ENCODE data around the gene POLD3. TPM values are rescaled to one million over a fixed set of nuclear protein-coding genes. Genes with fewer than 3 reads are reported as not detected.

The POLD3 gene
- total and polyA plus RNA-seq, 4 donors = 7.6 to 21.1 (median 15.0) TPM

DNA sequence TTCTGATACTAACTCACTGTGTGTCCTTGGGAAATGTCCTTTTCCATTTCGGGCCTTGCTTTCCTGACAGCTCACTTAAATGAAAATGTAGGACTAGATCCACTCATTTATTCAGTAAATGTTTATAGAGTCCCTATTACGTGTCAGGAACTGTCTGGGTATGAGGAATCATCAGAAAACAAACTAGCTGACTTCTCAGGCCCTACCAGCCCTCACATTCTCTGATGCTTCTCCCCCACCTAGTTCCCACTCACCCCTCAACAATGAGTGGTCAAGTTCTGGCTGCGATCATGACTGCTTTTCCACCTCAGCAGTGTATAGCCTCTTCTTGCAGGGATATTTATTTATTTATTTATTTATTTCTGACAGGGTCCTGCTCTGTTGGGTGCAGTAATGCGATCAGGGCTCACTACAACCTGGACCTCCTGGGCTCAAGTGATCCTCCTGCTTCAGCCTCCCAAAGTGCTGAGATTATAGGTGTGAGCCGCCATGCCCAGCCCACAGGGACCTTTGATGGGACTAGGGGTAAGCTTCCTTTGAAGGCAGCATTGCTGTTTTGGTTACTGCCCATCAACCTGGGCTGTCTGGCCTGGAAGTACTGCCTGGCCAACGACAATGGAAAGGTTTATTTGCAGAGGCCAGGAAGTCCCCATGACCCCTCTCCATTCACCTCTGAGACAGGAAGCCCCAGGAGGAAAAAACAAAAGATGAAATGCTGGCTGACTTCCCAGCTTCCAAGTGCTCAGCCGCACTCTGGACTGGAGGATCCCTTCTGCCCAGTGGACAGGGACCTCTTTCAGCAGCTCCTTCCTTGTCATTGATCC lies 33.1 kb upstream of the POLD3 start:
- Histone ChIP-seq H3K27me3 (ENCODE audit: control insufficient read depth in 3 of 3, insufficient read depth in 3 of 3, low read length in 2 of 3) (no peaks in the 10 kb centered on the region), H3K9me3 (ENCODE audit: control insufficient read depth in 4 of 4, insufficient read depth in 3 of 4, low read length in 3 of 4) (peaks cover 0 to 2% (median 0%) of the 10 kb centered on the region in 4 donors), H3K27ac (ENCODE audit: low read depth in 1 of 2, low read length in 1 of 2) (no peak overlapping the region), H3K4me1 (ENCODE audit: control insufficient read depth in 5 of 5, insufficient read depth in 5 of 5, low read length in 5 of 5) (peaks cover 0 to 4% (median 0%) of the 10 kb centered on the region in 5 donors), H3K4me3 (no peak overlapping the region), H3K36me3 (ENCODE audit: control insufficient read depth in 4 of 4, insufficient read depth in 4 of 4, low read length in 4 of 4) (no peaks in the 10 kb centered on the region), H3K9ac (ENCODE audit: insufficient read depth in 1 of 2, low read length in 2 of 2) (no peak overlapping the region)
- WGBS, 2 donors = 62 to 78% methylated on average over 7 of the region's 7 CpGs
- ATAC-seq (ENCODE audit: insufficient read depth, low FRiP score) (no peak), DNase-seq (peak in 2 of 3 donors; percentile 38 to 62)
- TF ChIP-seq CTCF (IDR thresholded peaks at IDR 0.05; ENCODE audit: control extremely low read depth, extremely low read depth) = no peak

DNA sequence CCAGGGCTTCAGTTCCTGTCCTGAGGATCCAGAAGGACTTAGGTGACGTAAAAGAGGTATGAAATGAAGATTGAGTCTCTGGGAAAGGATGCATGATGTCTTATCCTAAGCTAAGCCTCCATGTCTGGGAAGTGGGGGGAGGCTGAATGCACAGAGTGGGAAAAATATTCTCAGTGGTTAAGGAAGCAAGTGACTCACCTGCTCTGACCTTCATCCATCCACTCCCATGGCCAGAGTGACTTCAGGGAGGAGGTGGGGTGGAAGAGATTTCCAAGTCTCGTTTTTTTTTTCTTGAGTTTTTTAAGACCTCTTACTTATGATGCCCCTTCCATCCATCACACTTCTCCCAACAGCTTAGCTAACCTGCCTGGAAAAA lies 32.5 kb upstream of the POLD3 start:
- Histone ChIP-seq H3K36me3 (ENCODE audit: control insufficient read depth in 4 of 4, insufficient read depth in 4 of 4, low read length in 4 of 4) (no peaks in the 10 kb centered on the region), H3K4me1 (ENCODE audit: control insufficient read depth in 5 of 5, insufficient read depth in 5 of 5, low read length in 5 of 5) (peaks cover 0 to 5% (median 0%) of the 10 kb centered on the region in 5 donors), H3K9ac (ENCODE audit: insufficient read depth in 1 of 2, low read length in 2 of 2) (no peak overlapping the region), H3K27ac (ENCODE audit: low read depth in 1 of 2, low read length in 1 of 2) (no peak overlapping the region), H3K27me3 (ENCODE audit: control insufficient read depth in 3 of 3, insufficient read depth in 3 of 3, low read length in 2 of 3) (no peaks in the 10 kb centered on the region), H3K4me3 (no peak overlapping the region), H3K9me3 (ENCODE audit: control insufficient read depth in 4 of 4, insufficient read depth in 3 of 4, low read length in 3 of 4) (peaks cover 0 to 2% (median 0%) of the 10 kb centered on the region in 4 donors)
- TF ChIP-seq CTCF (IDR thresholded peaks at IDR 0.05; ENCODE audit: control extremely low read depth, extremely low read depth) = no peak
- no peak for ATAC-seq (ENCODE audit: insufficient read depth, low FRiP score)
- DNase-seq = no peak
- 63 to 82% methylated on average over 2 of the region's 2 CpGs for WGBS, 2 donors

DNA sequence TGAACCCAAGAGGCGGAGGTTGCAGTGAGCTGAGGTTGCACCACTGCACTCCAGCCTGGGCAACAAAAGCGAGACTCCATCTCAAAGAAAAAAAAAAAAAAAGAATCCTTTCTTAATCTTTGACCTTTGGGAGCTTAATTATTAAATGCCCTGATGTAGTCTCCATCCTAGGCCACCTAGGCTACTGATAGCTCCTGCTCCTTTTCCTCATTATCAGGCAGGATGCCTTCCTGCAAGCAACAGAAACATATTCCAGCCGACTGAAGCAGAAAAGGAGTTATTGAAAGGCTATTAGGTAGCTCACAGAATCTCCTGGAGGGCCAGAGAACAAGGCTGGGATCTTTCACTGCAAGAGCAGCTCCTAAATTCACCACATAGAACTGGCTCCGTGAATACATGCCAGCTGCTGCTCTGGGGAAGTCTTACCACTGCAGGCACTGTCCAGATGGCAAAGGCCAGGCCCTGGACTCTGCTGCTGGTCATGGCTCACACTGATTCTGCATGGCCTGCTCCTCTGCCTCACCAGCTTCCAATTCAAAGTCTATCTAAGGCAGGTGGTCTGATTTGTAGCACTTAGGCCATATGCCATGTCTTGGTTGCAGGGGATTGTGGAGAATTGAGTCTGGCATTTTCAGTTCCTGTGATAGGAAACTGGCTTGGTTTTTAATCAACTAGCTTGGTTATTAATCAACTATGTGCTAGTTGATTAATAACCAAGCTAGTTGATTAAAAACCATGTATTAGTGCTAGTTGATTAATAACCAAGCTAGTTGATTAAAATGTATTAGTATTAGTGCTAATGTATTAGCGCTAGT lies 26.0 kb upstream of the POLD3 start:
- 86 to 94% methylated on average over 5 of the region's 5 CpGs for WGBS, 2 donors
- ATAC-seq (ENCODE audit: insufficient read depth, low FRiP score) = no peak
- Histone ChIP-seq H3K27ac (ENCODE audit: low read depth in 1 of 2, low read length in 1 of 2) (no peak overlapping the region), H3K4me1 (ENCODE audit: control insufficient read depth in 5 of 5, insufficient read depth in 5 of 5, low read length in 5 of 5) (peaks cover 0 to 3% (median 0%) of the 10 kb centered on the region in 5 donors), H3K27me3 (ENCODE audit: control insufficient read depth in 3 of 3, insufficient read depth in 3 of 3, low read length in 2 of 3) (no peaks in the 10 kb centered on the region), H3K9ac (ENCODE audit: insufficient read depth in 1 of 2, low read length in 2 of 2) (no peak overlapping the region), H3K9me3 (ENCODE audit: control insufficient read depth in 4 of 4, insufficient read depth in 3 of 4, low read length in 3 of 4) (no peaks in the 10 kb centered on the region), H3K36me3 (ENCODE audit: control insufficient read depth in 4 of 4, insufficient read depth in 4 of 4, low read length in 4 of 4) (no peaks in the 10 kb centered on the region), H3K4me3 (no peak overlapping the region)
- no peak for TF ChIP-seq CTCF (IDR thresholded peaks at IDR 0.05; ENCODE audit: control extremely low read depth, extremely low read depth)
- no peak for DNase-seq
